ENCODE data around the gene RAPGEF1.

The RAPGEF1 gene

DNA sequence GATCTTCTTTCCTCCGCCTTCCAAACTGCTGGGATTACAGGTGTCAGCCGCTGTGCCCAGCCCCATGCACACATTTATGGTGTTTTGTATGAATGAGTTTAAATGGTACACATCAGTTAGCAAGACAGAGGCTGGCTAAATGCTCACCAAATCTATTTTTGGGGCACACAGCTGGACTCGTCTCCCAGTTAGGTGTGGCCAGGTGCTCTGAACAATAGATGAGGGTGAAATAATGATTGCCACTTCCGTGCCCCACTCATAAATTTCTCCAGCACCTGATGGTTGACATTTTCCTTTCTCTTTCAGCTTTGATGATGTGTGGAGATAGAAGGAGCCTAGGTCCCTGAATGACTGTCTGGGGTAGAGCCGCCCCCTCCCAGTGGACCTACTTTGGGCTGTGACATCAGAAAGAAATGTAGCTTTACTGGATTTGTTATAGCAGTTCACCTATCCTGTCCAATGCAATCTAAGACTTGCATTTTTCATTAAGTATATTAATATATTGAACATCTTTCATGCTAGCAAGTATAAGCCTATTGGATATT lies 8.6 kb upstream of the RAPGEF1 start:
- DNase-seq = no peak

- no peak for DNase-seq
Observed at GRCh38 chr9:131747352-131747751, 7.5 kb upstream of the RAPGEF1 start.

DNA sequence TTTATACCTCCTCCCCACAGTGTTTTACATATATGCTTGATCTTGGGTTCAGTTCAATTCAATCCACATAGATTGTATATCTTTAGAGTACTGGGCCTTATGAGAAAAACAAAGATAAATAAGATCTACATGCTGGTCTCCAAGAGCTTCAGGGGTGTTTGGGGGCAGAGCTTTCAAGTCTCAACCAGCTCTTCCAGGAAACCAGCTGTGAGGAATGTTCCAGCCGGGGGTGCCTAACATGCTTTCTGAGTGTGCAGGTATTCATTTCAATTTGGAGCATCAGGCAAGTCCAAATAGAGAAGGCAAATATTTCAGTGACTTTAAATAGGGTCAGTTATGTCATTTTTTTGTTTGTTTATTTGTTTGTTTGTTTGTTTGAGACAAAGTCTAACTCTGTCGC lies 5.7 kb upstream of the RAPGEF1 start:
- DNase-seq = no peak

GRCh38 chr9:131744720-131745201 lies 4.9 kb upstream of the RAPGEF1 start:
- DNase-seq = no peak

GRCh38 chr9:131744171-131744719 lies 4.4 kb upstream of the RAPGEF1 start:
- DNase-seq = no peak

GRCh38 chr9:131743501-131743900 lies 3.6 kb upstream of the RAPGEF1 start:
- DNase-seq = no peak

DNA sequence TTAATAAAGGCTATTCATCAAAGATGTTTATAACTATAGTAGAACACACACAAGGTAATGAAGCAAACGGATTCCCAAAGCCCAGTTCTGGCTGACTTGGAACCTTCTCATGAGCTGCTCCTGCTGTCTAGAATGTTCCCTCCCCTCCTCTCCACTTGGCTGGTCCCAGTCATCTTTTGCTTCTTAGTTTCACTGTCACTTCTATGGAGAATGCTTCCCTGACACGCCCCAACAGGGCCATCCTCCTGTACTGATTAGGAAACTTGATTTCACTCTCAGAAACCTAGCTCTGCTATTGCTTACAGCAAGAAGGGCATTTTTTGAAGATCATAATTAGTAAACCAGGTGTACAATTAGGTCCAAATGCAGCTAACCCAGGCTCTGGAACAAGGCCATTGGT lies 3.2 kb upstream of the RAPGEF1 start:
- no peak for DNase-seq

GRCh38 chr9:131740898-131741297 lies 1.0 kb upstream of the RAPGEF1 start:
- no peak for DNase-seq

- peak; percentile 82 for DNase-seq
Observed at GRCh38 chr9:131739133-131739958, 530 bp downstream of the RAPGEF1 start.

GRCh38 chr9:131738293-131739132 lies 1.4 kb downstream of the RAPGEF1 start:
- no peak for DNase-seq

- no peak for DNase-seq
Observed at GRCh38 chr9:131737426-131737825, 2.5 kb downstream of the RAPGEF1 start.

GRCh38 chr9:131736431-131736830 lies 3.4 kb downstream of the RAPGEF1 start:
- DNase-seq = no peak

DNA sequence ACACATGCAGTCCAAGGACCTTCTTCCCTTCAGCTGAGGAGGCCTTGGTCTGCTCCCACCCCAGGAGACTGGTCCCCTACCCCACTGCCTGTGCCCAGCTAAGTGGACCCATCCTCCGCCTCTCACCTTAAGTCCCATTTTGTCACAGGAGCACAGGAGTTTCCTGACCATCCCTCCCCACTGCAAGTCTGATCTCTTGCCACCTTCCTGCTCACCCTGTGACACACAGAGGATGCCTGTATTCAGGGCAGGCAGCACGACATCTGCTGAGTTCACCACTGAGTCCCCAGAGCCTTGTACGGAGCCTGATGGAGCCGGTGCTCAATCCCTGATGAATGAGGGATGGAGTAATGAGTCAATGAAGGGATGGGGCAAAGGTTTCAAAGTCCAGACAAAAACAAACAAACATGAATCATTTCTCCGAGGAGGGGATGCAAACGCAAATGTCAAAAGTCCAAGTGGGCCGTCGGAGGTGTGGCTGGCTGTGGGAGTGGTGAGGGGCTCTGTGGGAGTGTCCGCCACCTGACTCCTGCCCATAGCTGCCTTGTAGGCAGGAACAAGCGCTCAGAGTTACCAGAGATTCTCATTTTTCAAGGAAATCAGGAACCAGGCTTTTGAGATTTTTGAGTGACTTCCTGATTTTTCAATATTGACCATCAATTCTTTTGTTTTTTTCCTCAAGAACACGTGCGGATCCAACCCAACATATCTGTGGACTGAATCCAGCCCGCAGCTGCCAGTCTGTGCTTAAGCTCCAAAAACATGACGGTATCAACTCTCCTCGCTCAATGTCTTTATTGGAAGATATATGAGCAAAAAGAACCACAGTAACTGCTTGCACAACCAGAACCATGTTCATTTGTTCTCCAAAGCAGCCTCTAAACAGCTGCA lies 4.4 kb downstream of the RAPGEF1 start:
- no peak for DNase-seq

GRCh38 chr9:131734781-131735180 lies 5.1 kb downstream of the RAPGEF1 start:
- DNase-seq = no peak

DNA sequence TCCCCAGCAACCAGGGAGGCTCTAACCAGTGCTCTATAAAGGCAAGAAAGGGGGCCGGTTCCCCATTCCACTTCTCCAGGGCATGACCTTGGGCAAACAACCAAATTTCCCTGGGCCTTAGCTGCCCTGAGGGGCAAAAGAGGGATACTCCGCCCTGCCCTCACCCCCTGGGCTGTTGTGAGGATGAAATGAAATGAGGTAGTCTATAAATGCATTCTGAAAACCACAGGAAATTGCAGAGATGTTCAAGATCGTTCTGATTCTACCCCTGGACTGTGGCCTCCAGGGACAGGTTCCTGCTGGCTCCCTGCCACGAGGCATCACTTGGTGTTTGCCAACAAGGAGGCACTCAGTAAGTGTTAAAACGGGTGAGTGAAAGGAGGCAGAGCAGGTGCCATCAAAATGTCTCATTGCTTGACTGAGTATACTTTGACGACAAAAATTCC lies 5.7 kb downstream of the RAPGEF1 start:
- DNase-seq = peak; percentile 81

- DNase-seq = peak; percentile 83
Observed at GRCh38 chr9:131733541-131734061, 6.3 kb downstream of the RAPGEF1 start.

DNA sequence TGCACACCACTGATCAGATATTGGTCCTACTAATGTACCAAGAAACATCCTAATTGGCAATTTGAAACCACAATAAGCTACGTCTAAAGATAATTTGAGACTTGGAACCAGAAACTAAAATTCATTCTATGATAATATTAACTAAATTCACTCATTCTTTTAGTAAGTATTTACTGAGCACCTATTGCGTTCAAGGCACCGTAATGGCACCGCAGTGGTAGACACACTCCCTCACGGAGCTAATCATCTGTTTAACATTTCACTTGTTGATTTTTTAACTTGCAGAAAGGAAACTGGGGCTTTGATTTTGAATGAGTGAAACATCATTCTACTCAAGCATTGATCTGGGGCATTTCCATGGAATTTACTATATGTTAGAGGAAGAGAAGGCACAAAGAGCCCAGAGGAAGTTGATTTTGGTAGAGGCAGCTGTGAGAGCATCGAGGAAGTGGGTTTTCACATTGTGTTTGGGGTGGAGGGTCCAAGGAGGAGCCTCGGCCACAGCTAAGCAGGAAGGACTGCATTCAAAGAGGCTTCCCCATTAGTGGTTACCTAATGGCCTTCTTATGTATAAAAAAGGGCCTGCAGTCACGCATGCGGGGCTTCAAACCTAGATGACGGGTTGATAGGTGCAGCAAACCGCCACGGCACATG lies 7.1 kb downstream of the RAPGEF1 start:
- peak; percentile 80 for DNase-seq

- DNase-seq = no peak
Observed at GRCh38 chr9:131732061-131732526, 7.8 kb downstream of the RAPGEF1 start.

DNA sequence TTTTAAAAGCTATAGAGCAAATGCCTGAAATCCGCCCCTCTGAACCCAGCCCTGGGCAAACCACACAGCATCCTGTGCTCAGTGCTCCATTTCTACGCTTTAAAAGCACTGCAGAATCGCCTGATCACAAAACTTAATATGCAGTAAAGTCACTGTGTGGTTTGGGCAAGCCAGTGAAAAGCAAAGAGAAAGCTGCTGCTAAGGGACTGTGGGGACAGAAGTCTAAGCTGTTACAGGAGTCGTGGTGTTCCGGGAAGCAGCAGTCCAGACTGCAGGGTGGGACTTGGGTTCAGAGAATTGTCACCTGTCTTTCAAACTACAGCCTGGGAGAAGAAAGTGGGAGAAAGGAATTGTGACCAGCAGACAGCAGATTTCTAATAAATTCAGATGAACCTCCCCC lies 8.2 kb downstream of the RAPGEF1 start:
- peak; percentile 73 for DNase-seq

GRCh38 chr9:131731237-131731636 lies 8.6 kb downstream of the RAPGEF1 start:
- DNase-seq = no peak

DNA sequence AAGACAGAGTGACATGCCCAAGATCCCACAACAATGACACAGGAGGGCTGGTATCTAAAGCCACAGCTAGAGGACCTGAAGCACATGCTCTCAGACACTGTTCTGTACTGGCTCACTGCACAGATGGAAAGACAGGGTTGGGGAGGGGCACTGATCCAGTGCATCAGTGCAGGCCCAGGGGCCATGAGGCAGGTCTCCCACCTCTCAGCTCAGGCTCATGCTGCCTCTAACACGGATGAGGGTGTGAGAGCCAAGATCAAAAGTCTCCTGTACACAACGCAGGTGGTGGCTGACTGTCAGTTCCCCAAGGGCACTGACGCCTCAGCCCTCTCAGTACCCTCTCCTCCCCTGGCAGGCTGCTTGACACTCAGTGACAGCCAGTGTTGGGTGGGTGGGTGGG lies 10.9 kb downstream of the RAPGEF1 start:
- peak; percentile 88 for DNase-seq
